GM19193 (cell line): ENCODE data around the gene CRHR1.

Experiments used
- POLR2A ChIP-seq: IDR thresholded peaks from 4 replicates; pipeline ENCODE4 v1.6.1; 2011; ENCODE audit not compliant: insufficient read depth, insufficient read length; ENCODE audit errors: extremely low read depth

CRHR1 gene

GRCh38 chr17:45838751-45839295 lies 54.7 kb downstream of the CRHR1 start:
- no peak for TF ChIP-seq POLR2A

GRCh38 chr17:45839442-45839841 lies 55.3 kb downstream of the CRHR1 start:
- no peak for TF ChIP-seq POLR2A

GRCh38 chr17:45841186-45841585 lies 57.1 kb downstream of the CRHR1 start:
- TF ChIP-seq POLR2A, result no peak

- TF ChIP-seq POLR2A, result no peak
Measured at GRCh38 chr17:45841883-45842525, 57.9 kb downstream of the CRHR1 start.

GRCh38 chr17:45843722-45844121 lies 59.6 kb downstream of the CRHR1 start:
- TF ChIP-seq POLR2A, result no peak

GRCh38 chr17:45844695-45845375 lies 60.7 kb downstream of the CRHR1 start, which contains the start of gene SPPL2C:
SPPL2C (plus strand) TSS chr17:45844881; CDS start chr17:45844907, 26 bp downstream.
- TF ChIP-seq POLR2A, result no peak

- TF ChIP-seq POLR2A, result no peak
Measured at GRCh38 chr17:45845376-45846185, 61.5 kb downstream of the CRHR1 start.

- no peak for TF ChIP-seq POLR2A
Measured at GRCh38 chr17:45846223-45846622, 62.1 kb downstream of the CRHR1 start.

GRCh38 chr17:45846646-45847045 lies 62.5 kb downstream of the CRHR1 start:
- TF ChIP-seq POLR2A, result no peak

- no peak for TF ChIP-seq POLR2A
Measured at GRCh38 chr17:45847101-45847500, 63.0 kb downstream of the CRHR1 start.

GRCh38 chr17:45847747-45848146 lies 63.6 kb downstream of the CRHR1 start:
- TF ChIP-seq POLR2A, result no peak

GRCh38 chr17:45848405-45848804 lies 64.3 kb downstream of the CRHR1 start:
- no peak for TF ChIP-seq POLR2A

- no peak for TF ChIP-seq POLR2A
Measured at GRCh38 chr17:45848868-45849535, 64.9 kb downstream of the CRHR1 start.

GRCh38 chr17:45849536-45849990 lies 65.4 kb downstream of the CRHR1 start:
- TF ChIP-seq POLR2A, result no peak

- no peak for TF ChIP-seq POLR2A
Measured at GRCh38 chr17:45850011-45850410, 65.9 kb downstream of the CRHR1 start.
